ENCODE data around the gene DNAH1.

The DNAH1 gene

DNA sequence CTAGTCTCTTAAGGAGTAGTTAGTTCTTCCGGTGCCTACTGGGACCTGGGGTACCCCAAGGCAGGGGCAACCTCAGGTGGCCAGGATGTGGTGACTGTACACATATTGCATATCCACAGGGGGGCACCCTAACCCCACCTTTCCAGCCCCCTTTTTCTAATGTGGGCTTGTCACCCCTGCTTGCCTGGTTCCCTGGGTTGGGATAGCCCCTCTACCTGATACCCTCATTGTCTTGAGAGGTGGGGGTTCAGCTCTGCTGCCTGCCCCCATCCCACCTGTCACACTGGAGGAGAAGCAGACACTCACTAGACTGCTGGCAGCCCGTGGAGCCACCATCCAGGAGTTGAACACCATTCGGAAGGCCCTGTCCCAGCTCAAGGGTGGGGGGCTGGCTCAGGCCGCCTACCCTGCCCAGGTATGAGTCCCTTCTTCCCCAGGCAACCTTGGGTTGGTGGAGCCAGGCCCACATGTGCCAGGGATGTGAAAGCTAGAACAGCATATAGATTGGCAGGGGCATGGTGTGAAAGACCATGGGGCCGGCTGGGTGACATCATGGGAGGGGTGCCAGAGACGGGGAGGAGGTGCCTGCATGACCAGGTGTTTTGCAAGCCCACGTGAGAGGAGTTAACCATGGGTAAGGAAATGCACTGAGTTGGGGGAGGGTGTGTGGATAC lies 24.5 kb upstream of the DNAH1 start:
- TF ChIP-seq, protein P1, sequence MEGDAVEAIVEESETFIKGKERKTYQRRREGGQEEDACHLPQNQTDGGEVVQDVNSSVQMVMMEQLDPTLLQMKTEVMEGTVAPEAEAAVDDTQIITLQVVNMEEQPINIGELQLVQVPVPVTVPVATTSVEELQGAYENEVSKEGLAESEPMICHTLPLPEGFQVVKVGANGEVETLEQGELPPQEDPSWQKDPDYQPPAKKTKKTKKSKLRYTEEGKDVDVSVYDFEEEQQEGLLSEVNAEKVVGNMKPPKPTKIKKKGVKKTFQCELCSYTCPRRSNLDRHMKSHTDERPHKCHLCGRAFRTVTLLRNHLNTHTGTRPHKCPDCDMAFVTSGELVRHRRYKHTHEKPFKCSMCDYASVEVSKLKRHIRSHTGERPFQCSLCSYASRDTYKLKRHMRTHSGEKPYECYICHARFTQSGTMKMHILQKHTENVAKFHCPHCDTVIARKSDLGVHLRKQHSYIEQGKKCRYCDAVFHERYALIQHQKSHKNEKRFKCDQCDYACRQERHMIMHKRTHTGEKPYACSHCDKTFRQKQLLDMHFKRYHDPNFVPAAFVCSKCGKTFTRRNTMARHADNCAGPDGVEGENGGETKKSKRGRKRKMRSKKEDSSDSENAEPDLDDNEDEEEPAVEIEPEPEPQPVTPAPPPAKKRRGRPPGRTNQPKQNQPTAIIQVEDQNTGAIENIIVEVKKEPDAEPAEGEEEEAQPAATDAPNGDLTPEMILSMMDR (conservative IDR thresholded peaks at IDR 0.05; ENCODE audit: low read length), result peak; percentile 52
- no peak for DNase-seq (ENCODE audit: low read depth)
- no peak overlapping the region for H3K4me3 ChIP-seq (ENCODE audit: low read length)

DNA sequence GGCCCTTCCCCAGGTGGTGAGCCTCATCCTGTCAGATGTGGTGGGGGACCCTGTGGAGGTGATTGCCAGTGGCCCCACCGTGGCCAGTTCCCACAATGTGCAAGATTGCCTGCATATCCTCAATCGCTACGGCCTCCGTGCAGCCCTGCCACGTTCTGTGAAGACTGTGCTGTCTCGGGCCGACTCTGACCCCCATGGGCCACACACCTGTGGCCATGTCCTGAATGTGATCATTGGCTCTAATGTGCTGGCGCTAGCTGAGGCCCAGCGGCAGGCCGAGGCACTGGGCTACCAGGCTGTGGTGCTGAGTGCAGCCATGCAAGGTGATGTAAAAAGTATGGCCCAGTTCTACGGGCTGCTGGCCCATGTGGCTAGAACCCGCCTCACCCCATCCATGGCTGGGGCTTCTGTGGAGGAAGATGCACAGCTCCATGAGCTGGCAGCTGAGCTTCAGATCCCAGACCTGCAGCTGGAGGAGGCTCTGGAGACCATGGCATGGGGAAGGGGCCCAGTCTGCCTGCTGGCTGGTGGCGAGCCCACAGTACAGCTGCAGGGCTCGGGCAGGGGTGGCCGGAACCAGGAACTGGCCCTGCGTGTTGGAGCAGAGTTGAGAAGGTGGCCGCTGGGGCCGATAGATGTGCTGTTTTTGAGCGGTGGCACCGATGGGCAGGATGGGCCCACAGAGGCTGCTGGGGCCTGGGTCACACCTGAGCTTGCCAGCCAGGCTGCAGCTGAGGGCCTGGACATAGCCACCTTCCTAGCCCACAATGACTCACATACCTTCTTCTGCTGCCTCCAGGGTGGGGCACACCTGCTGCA lies 23.7 kb upstream of the DNAH1 start:
- H3K4me3 ChIP-seq (ENCODE audit: low read length), result no peak overlapping the region
- TF ChIP-seq, protein P1 (conservative IDR thresholded peaks at IDR 0.05; ENCODE audit: low read length), result no peak
- no peak for DNase-seq (ENCODE audit: low read depth)

DNA sequence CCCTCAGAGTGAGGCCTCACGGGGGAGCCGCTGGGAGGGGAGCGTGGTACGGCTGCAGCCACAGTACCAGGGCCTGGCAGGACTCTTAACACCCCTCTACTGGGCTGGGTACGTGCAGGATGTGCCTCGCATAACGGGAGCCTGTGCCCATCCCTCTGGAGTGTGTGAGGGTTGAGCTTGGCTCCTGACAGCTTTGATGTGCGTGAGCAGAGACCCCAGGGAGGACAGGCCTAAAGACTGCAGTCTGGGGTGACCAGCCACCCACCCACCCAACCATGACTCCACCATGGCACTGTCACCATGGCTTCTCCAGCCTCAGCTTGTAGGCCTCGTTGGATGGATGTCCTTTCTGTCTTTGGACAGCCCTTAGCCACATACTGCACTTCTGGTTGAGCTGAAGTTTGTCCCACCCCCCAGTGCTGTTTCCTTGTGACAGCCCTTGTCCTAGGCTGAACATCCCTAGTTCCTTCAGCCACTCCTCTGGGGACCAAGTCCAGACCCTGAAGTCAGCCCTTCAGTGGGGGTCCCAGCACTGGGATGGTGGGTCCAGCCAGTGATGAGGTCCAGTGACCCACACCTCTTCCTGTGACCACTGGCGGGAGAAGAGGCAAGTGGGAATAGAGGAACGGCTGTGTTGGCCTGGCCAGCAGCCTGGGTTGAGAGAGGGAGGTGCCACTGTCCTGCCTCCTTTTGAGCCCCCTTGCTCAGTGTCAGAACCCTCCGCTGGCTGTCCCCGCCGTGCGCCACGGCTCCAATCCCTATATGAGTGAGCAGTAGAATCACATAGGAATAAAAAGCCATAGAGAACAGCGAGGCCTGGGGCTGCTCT lies 22.4 kb upstream of the DNAH1 start:
- no peak for DNase-seq (ENCODE audit: low read depth)
- TF ChIP-seq, protein P1 (conservative IDR thresholded peaks at IDR 0.05; ENCODE audit: low read length), result no peak
- H3K4me3 ChIP-seq (ENCODE audit: low read length), result no peak overlapping the region

DNA sequence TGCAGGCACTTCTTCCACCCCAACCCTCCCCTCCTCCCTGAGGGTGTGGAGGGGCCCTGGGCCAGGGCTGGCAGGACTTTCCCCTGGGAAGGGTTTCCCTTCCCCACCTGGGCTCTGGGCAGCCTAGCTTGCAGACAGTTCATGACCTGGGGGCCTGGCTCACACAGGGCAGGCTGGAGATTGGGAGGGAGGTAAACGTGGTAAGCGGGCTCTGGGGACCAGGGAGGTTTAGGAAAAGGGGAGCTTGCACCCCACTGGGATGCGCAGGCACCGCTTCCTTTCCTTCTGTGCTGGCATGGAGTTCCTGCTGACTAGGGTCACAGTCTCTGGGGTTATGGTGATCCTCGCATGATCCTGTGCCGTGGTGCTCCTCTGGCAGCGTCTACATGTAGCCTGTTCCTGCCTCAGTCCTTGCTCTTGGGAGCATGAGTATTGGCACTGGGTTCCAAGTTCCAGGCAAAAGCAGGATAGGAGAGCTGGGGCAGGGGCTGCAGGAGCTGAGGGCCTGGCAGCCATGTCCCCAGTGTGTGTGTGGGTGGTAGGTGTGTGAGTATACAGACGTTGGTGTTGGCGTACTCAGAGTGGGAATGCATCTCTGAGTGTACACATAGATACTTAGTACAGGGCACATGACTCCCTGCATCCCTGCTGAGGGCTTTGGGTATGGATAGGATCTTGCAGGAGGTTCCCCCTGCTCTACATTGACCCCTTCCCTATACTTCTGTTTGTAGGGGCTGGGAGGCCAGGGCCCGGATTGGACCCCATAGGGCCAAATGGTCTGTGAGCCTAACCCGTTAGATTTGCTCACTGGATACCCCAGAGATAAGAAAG lies 21.6 kb upstream of the DNAH1 start:
- no peak overlapping the region for H3K4me3 ChIP-seq (ENCODE audit: low read length)
- no peak for DNase-seq (ENCODE audit: low read depth)
- TF ChIP-seq, protein P1 (conservative IDR thresholded peaks at IDR 0.05; ENCODE audit: low read length), result no peak

DNA sequence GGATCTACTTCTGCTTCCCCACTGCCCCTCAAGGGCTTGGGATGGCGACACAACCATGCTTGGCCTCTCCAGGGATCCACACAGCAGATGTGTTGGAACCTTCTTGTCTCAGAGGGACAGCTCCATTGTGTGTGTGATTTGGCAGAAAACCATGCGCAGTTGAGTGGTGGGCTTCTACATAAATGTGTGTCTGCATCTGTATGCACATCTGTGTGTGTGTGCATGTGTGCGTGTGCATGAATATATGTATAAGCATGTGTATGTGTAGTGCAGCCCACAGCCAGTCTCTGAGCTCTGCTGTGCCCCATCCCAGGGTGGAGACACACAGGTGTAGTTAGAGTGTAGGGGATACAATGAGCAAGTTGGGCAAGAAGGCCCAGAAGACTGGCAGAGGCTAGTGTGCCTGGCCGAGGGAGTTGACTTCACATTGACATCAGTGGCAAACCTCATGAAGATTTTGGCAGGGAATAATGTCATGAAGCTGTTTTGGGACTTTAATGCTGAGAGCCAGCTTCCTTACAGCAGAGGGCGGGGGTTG lies 20.4 kb upstream of the DNAH1 start:
- DNase-seq (ENCODE audit: low read depth), result no peak
- TF ChIP-seq, protein P1 (conservative IDR thresholded peaks at IDR 0.05; ENCODE audit: low read length), result no peak
- H3K4me3 ChIP-seq (ENCODE audit: low read length), result no peak overlapping the region
